DOHH2 (cell line): ENCODE results near the gene IQSEC2.

Source experiments
- H3F3A ChIP-seq: fragments of 200-600 bp; sonication (generic), shearing (Covaris generic); 2 replicates; pipeline ENCODE4 v1.6.0; 2016; ENCODE audit warnings: antibody characterized with exemption, mild to moderate bottlenecking; ENCODE audit not compliant: control insufficient read depth, insufficient read depth
- H3K27ac ChIP-seq: fragments of 200-600 bp; sonication (generic); 2 replicates; pipeline ENCODE4 v1.5.1; 2014; ENCODE audit warnings: low read depth, mild to moderate bottlenecking, low read length, moderate library complexity
- H3K27me3 ChIP-seq: fragments of 200-600 bp; sonication (generic); 2 replicates; pipeline ENCODE4 v1.6.1; 2014; ENCODE audit warnings: mild to moderate bottlenecking, low read length, mixed read lengths; ENCODE audit not compliant: control insufficient read depth
- H3K36me3 ChIP-seq: fragments of 200-600 bp; sonication (generic); 2 replicates; pipeline ENCODE4 v1.6.1; 2014; ENCODE audit warnings: mild to moderate bottlenecking, low read length, moderate library complexity, mixed read lengths; ENCODE audit not compliant: control insufficient read depth
- H3K4me1 ChIP-seq: fragments of 200-600 bp; sonication (generic); 2 replicates; pipeline ENCODE4 v1.6.1; 2014; ENCODE audit warnings: mild to moderate bottlenecking, low read length, mixed read lengths; ENCODE audit not compliant: control insufficient read depth
- H3K4me2 ChIP-seq: fragments of 200-600 bp; sonication (generic); 2 replicates; pipeline ENCODE4 v1.6.0; 2014; ENCODE audit warnings: mild to moderate bottlenecking, low read length, moderate library complexity
- H3K4me3 ChIP-seq: fragments of 200-600 bp; sonication (generic); 2 replicates; pipeline ENCODE4 v1.5.1; 2014; ENCODE audit warnings: mild to moderate bottlenecking, low read length, mixed read lengths
- H3K79me2 ChIP-seq: fragments of 200-600 bp; sonication (generic); 2 replicates; pipeline ENCODE4 v1.6.1; 2014; ENCODE audit warnings: mild to moderate bottlenecking, low read length, mixed read lengths; ENCODE audit not compliant: control insufficient read depth
- H3K9me2 ChIP-seq: fragments of 200-600 bp; sonication (generic); replicated peaks from 2 replicates; pipeline ENCODE4 v1.6.1; 2014; ENCODE audit warnings: mild to moderate bottlenecking, low read length, mixed read lengths; ENCODE audit not compliant: control insufficient read depth
- H3K9me3 ChIP-seq: fragments of 200-600 bp; sonication (generic); 2 replicates; pipeline ENCODE4 v1.6.1; 2014; ENCODE audit warnings: antibody characterized with exemption, low read length, mixed read lengths; ENCODE audit not compliant: control insufficient read depth, insufficient read depth
- H4K20me1 ChIP-seq: fragments of 200-600 bp; sonication (generic); 2 replicates; pipeline ENCODE4 v1.6.0; 2014; ENCODE audit warnings: low read depth, mild to moderate bottlenecking, antibody characterized with exemption, low read length, moderate library complexity; ENCODE audit not compliant: control insufficient read depth, insufficient read depth
- CTCF ChIP-seq: fragments of 200-600 bp; sonication (generic); IDR thresholded peaks from one replicate; pipeline ENCODE4 v1.5.1; 2014; ENCODE audit warnings: antibody characterized with exemption, mild to moderate bottlenecking, low read depth, low read length; ENCODE audit not compliant: poor library complexity, severe bottlenecking
- EZH2phosphoT487 ChIP-seq: fragments of 200-600 bp; sonication (generic); IDR thresholded peaks from 2 replicates; pipeline ENCODE4 v1.6.1; 2017; ENCODE audit warnings: borderline replicate concordance, mild to moderate bottlenecking, antibody characterized with exemption, low read length, moderate library complexity, mixed read lengths

Gene IQSEC2

GRCh38 chrX:53246231-53246630 lies 35.2 kb downstream of the IQSEC2 start:
- Histone ChIP-seq H3K27ac (no peak overlapping the region), H3K4me3 (no peak overlapping the region), H3K79me2 (no peaks in the 10 kb centered on the region), H3K27me3 (no peaks in the 10 kb centered on the region), H3K9me3 (no peaks in the 10 kb centered on the region), H3F3A (no peaks in the 10 kb centered on the region), H3K9me2 (no peaks in the 10 kb centered on the region), H3K4me1 (no peaks in the 10 kb centered on the region), H4K20me1 (no peaks in the 10 kb centered on the region), H3K4me2 (no peak overlapping the region), H3K36me3 (no peaks in the 10 kb centered on the region)
- TF ChIP-seq CTCF (no peak), EZH2phosphoT487 (no peak)

- peak; percentile 41 for TF ChIP-seq CTCF
- TF ChIP-seq EZH2phosphoT487 = no peak
- no peaks in the 10 kb centered on the region for H3K27me3 ChIP-seq
- no peaks in the 10 kb centered on the region for H3K9me3 ChIP-seq
- H3F3A ChIP-seq = no peaks in the 10 kb centered on the region
- H3K4me2 ChIP-seq = no peak overlapping the region
- no peak overlapping the region for H3K4me3 ChIP-seq
- no peaks in the 10 kb centered on the region for H3K79me2 ChIP-seq
- no peaks in the 10 kb centered on the region for H4K20me1 ChIP-seq
- no peaks in the 10 kb centered on the region for H3K4me1 ChIP-seq
- no peaks in the 10 kb centered on the region for H3K9me2 ChIP-seq
- no peak overlapping the region for H3K27ac ChIP-seq
- H3K36me3 ChIP-seq = no peaks in the 10 kb centered on the region
Observed at GRCh38 chrX:53244610-53245009, 36.8 kb downstream of the IQSEC2 start.

- no peak overlapping the region for H3K27ac ChIP-seq
- no peaks in the 10 kb centered on the region for H4K20me1 ChIP-seq
- H3K4me2 ChIP-seq = no peak overlapping the region
- H3K27me3 ChIP-seq = no peaks in the 10 kb centered on the region
- TF ChIP-seq CTCF = no peak
- TF ChIP-seq EZH2phosphoT487 = no peak
- no peaks in the 10 kb centered on the region for H3K9me2 ChIP-seq
- no peaks in the 10 kb centered on the region for H3F3A ChIP-seq
- no peaks in the 10 kb centered on the region for H3K36me3 ChIP-seq
- H3K9me3 ChIP-seq = no peaks in the 10 kb centered on the region
- no peak overlapping the region for H3K4me3 ChIP-seq
- H3K4me1 ChIP-seq = no peaks in the 10 kb centered on the region
- H3K79me2 ChIP-seq = no peaks in the 10 kb centered on the region
Observed at GRCh38 chrX:53242310-53242709, 39.1 kb downstream of the IQSEC2 start.

- no peak overlapping the region for H3K4me3 ChIP-seq
- no peak overlapping the region for H3K4me2 ChIP-seq
- H3K36me3 ChIP-seq = no peaks in the 10 kb centered on the region
- no peaks in the 10 kb centered on the region for H4K20me1 ChIP-seq
- H3K4me1 ChIP-seq = no peaks in the 10 kb centered on the region
- H3K9me3 ChIP-seq = no peaks in the 10 kb centered on the region
- no peak overlapping the region for H3K27ac ChIP-seq
- no peaks in the 10 kb centered on the region for H3K79me2 ChIP-seq
- TF ChIP-seq EZH2phosphoT487 (no peak), CTCF (no peak)
- no peaks in the 10 kb centered on the region for H3F3A ChIP-seq
- H3K27me3 ChIP-seq = no peaks in the 10 kb centered on the region
- no peaks in the 10 kb centered on the region for H3K9me2 ChIP-seq
Observed at GRCh38 chrX:53241558-53241957, 39.8 kb downstream of the IQSEC2 start.
